Cardiac septum (tissue), 1 donor: ENCODE data around the gene FOXD2. TPM values are rescaled to one million over a fixed set of nuclear protein-coding genes. Genes with fewer than 3 reads are reported as not detected.
A peak's percentile ranks its signal among the peaks of the same experiment; 100 is the strongest.
"Not testable (repeated sequence)": the region's sequence is repeated elsewhere in the genome, so short reads cannot be mapped to it uniquely, and the experiment has no call there.

Experiments used
- DNase-seq: peaks from one replicate; pipeline ENCODE4 v3.0.0-alpha.2; 2020; ENCODE audit warnings: low spot score
- intact Hi-C: fragments of 100-400 bp; cut with DNase I; formaldehyde crosslinking; loops from one replicate; pipeline ENCODE4 v1.14.0; 2022
- total RNA-seq: library from RNA; stranded (reverse); fragmentation: NEBNext Ultra II Directional; extraction: Animal tissue kit (Norgen Biotek cat#: 25700); gene quantifications from one replicate; pipeline ENCODE4 v1.2.1, GENCODE V29; 2021
- donor health status: DM: no; HTN: no; CAD: no.

FOXD2 gene
- total RNA-seq, 1 donor from 2014 or later = 0.08 TPM

DNA sequence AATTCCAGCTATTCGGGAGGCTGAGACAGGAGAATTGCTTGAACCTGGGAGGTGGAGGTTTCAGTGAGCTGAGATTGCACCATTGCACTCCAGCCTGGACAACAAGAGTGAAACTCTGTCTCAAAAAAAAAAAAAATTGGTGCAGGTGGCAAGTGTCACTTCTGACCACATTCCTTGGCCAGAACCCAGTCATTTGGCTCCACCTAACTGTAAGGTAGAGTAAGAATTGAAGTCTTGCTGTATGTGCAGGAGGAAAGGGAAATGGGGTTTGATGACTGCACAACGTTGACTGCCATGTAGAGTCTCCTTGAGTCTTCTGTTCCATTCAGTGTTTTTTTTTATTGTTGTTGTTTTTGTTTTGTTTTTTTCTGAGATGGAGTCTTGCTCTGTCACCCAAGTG is 16.1 kb downstream of the FOXD2 start:
- intact Hi-C loops, DNase-seq: not testable (repeated sequence)

GRCh38 chr1:47456250-47456649 is 18.4 kb downstream of the FOXD2 start:
- DNase-seq = no peak
- intact Hi-C loops = no loop called here

DNA sequence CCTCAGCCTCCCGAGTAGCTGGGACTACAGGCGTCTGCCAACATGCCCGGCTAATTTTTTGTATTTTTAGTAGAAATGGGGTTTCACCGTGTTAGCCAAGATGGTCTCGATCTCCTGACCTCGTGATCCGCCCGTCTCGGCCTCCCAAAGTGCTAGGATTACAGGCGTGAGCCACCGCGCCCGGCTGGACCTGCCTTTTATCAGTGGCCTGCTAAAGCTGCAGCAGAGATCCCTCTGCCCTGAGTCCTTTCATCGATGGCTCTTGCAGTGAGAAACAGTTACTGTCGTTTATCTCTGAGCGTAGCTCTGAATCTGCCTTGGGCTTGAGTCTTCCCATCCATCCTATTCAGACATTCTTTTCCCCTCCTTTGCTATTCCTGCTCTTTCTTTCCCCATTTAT is 19.7 kb downstream of the FOXD2 start:
- intact Hi-C loops, DNase-seq: not testable (repeated sequence)

GRCh38 chr1:47459253-47459788 is 21.5 kb downstream of the FOXD2 start:
- intact Hi-C loops = no loop called here

DNA sequence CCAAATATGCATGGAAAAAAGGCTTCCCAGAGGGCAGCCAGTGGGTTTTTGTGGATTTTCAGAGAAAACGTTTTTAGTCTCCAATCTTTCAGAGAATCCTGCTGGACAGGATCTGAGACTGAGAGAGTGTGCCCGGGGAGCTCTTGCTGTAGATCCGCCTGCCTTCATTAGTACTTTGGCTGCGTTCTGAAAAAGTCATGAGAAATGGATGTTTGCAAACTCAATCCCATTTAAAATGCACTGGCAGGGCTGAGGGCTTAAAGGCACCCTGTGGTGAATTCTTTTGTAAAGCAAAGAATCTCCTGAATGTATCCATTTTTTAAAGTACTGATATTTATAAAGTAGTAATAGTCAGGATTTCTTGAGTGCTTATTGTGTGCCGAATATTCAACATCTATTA is 22.2 kb downstream of the FOXD2 start:
- intact Hi-C loops = no loop called here
- DNase-seq = no peak

More at GRCh38 chr1:47459253-47459788, 21.5 kb downstream of the FOXD2 start:
- no peak for DNase-seq

DNA sequence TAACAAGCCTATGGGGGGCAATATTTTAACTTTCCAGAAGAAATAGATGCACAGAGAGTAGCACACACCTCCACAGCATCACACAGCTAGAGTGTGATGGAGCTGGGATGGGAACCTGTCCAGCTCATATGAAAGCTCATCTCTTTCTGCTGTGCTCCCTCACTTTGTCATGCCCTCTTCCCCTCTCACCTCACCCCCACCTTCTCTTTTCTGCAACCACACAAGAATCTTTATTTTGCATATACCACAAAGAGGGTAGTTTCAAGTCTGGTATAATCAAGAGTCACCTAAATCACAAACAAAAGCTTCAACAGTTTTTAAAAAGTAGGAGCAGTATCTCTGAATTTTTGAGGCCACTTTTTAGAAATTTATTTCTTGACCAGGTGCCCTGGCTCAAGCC is 22.6 kb downstream of the FOXD2 start:
- DNase-seq = no peak
- intact Hi-C loops = no loop called here

DNA sequence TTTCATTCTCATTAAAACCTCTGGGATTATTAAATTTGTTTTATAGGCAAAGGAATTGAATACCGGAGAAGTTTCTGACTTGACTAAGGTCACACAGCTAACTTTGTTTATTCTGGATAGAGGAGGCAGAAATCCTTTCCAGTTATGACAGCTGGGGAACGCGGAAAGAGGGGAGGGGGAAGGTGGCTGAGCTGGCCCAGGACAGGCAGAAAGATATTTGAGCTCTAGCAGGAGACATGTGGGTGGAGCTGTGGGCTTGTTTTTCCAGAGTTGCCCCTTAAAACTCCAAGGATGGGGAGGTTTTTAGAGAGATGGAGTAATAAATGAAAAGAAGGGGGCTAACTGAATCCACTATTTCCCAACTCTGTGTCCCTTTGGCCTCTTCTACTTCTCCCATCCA is 27.8 kb downstream of the FOXD2 start:
- DNase-seq = no peak
- intact Hi-C loops = no loop called here

DNA sequence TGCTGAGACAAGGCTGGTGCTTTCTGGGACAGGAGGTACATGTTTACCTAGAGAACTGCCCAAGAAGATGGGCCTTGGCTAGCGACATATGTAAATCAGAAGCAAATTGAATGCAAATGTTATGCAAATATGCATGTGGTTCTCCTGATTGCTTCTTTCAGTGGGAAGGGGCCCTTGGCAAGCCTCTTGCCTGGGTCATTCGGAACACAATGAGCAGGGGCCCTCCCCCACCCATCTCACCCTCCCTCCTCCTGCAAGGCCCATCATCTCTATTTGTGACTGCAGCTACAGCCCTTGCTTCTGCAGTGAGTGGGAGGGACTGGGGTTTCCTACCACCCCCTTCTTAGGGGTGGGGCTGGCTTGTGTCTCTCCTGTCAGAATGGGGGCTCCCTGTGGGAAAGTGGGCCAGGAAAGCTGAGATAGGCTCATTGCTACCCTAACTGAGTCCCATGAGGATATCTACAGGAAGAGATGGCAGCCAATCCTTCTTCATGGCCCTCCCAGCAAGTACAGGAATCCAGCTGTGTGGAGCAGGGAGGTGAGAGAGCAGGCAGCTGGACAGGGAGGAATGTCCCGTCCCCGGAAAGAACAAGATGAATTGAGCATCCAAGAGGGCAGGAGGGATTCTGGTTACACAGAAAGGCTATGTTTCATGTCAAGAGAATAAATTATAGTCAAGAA is 31.0 kb downstream of the FOXD2 start:
- DNase-seq = no peak
- intact Hi-C loops = no loop called here

GRCh38 chr1:47469390-47469759 is 31.5 kb downstream of the FOXD2 start:
- intact Hi-C loops = no loop called here
- DNase-seq = no peak

- DNase-seq = no peak
- intact Hi-C loops = no loop called here
Measured at GRCh38 chr1:47469910-47470309, 32.1 kb downstream of the FOXD2 start.

GRCh38 chr1:47471163-47471562 is 33.3 kb downstream of the FOXD2 start:
- DNase-seq = no peak
- intact Hi-C loops = no loop called here

DNA sequence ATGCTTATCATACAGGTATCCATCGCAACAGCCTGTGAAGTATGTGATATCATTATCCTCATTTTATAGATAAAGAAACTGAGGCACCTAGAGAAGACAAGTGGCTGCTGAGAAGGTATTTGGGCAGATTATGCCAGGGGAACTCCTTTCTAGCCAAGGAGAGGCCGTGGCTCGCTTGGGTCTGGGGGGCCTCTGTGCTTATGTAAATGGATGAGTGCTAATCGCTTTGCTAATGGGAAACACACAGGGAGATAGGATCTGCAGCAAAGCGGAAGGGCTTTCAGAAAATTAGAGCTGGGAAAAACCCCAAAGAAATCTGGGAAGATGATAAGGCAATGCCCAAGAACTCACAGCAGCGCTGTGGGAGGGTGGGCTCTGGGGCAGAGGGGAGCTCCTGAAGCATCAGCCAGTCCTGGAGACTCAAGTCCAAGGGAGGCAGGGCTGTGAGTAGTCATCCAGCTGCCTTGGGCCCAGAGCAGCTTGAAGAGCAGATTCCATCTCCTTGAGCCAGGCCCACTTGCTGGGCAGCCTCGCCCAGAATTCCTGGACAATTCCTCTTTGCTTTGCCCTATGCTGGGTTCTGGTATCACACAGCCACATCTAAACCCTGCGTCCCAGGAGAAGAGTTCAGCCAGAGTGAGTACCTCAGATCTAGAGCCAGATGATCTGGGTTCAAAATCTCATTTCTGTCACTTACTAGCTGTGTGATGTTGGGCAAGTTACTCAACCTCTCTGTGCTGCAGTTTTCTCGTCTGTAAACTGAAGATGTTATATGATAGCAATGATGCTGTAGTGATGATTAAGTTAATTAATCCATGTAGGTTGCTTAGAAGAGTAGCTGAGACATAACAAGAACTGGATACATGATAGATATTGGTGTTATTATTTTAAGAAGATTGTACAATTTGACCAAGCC is 36.7 kb downstream of the FOXD2 start:
- peak; percentile 5 for DNase-seq
- intact Hi-C loops = no loop called here

GRCh38 chr1:47477595-47478080 is 39.8 kb downstream of the FOXD2 start:
- intact Hi-C loops = no loop called here
- DNase-seq = peak; percentile 26

DNA sequence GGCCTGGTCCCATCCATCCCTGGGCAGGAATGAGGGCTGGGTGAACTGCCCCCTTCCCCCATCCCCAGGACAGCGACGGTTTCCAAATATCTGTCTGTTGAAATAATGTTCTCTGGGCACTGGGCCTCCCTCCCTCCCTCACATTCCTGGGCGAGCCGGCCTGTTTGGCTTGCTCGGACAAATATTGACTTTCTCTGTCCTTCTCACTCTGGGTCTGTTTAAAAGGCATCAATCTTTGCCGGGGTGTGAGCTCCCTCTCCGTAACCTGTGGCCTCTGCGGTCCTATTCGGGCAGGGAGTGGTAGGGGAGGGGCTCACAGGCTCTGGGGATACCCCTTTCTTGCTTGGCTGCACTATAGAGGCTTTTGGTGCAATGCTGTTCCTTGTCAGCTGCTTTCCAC is 40.2 kb downstream of the FOXD2 start:
- peak; percentile 27 for DNase-seq
- intact Hi-C loops = no loop called here

- peak; percentile 57 for DNase-seq
- intact Hi-C loops = no loop called here
Measured at GRCh38 chr1:47479664-47480063, 41.8 kb downstream of the FOXD2 start.

DNA sequence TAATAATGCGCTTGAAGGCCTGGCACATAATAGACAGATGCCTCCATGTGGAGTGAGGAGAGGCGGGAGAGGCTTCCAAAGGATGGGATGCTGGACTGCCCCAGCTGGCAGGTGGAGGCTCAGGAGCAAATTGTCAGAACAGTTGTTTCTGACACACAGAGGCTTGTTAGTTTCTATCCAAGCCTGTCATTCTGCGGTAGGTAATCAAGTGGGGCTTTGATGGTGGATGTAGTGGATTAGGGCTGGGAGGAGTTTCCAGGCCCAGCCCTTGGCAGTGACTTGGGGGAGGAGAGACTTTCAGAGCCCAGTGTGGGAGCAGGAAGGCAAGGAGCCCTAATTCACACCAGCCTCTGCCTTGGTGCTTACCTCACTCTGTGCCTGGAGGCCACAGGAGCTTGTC is 44.1 kb downstream of the FOXD2 start:
- intact Hi-C loops = no loop called here
- DNase-seq = peak; percentile 35

DNA sequence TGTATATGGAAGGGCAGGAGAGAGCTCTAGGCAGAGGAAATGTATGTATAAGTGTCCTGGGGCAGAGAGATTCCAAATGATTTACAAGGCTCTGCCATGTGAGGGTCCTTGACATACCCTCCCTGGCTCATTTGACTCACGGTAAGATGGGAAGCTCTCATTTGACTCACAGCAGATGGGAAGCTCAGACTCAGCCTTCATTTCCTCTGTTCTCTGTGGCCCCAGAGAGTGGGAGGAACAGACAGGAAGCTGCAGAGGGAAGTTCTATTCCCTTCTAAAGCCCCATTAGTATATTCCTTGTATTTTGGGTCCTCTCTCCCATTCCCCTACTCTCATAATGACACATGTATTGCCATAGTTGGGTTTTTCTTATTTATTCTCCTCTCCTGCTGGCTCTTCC is 44.9 kb downstream of the FOXD2 start:
- intact Hi-C loops = no loop called here
- peak; percentile 20 for DNase-seq

GRCh38 chr1:47483651-47484050 is 45.8 kb downstream of the FOXD2 start:
- intact Hi-C loops = no loop called here
- peak; percentile 55 for DNase-seq

GRCh38 chr1:47485817-47486216 is 48.0 kb downstream of the FOXD2 start:
- intact Hi-C loops = no loop called here
- no peak for DNase-seq

DNA sequence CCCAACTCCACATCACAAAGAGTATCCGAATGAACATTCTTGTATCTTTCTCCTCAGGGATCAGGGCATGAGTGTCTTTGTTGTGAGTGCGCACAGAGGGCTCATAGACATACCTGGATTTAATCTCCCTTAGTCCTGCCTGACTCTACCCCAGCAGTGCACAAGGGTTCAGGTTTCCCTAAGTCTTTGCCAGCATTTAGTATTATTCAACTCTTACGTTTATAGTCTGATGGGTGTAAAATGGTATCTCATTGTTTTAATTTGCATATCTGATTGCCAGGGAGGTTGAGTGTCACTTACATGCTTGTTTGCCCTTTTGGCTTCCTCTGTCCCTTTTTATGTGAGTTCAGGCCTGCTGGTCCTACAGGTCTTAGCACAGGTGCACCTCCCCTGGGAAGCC is 49.5 kb downstream of the FOXD2 start:
- intact Hi-C loops = no loop called here
- no peak for DNase-seq
